Pulmonary artery endothelial cell (primary cell): Measurements from ENCODE around the gene PCSK6. TPM values are rescaled to one million over a fixed set of nuclear protein-coding genes. Genes with fewer than 3 reads are reported as not detected.
"Not testable (repeated sequence)": the region's sequence is repeated elsewhere in the genome, so short reads cannot be mapped to it uniquely, and the experiment has no call there.

Source experiments
- DNase-seq: peaks from one replicate; pipeline ENCODE4 v3.0.0-alpha.2; 2011; ENCODE audit warnings: low read depth, low spot score
- total RNA-seq: library from RNA; depleted of rRNA; stranded (reverse); fragments of >200 nt; gene quantifications from 2 replicates; pipeline ENCODE4 v1.2.3, GENCODE V29; 2014

The PCSK6 gene
- total RNA-seq, 1 donor from 2014 or later, result 0.26 TPM

DNA sequence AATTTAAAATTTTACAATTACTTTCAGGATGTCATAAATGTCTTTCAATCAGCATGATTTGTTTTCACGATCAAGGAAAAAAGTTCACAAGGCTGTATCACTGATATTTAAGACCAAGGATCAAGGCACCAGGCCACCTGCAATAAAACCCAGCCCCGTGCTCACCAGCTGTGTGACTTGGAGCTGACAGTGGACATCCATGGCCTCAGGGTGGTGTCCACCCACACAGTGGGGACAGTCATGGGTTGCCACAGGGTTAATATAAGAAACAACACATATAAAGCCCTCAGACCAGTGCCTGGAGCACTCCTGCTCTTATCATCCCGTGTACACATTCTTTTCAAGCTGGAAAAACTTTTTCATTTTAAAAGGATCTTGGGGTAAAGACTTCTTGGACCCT, 56.5 kb downstream of the PCSK6 start:
- DNase-seq, result no peak

- DNase-seq, result no peak
These were observed 57.8 kb downstream of the PCSK6 start for GRCh38 chr15:101431748-101432147.

- DNase-seq, result no peak
These were observed 58.2 kb downstream of the PCSK6 start for GRCh38 chr15:101431301-101431700.

GRCh38 chr15:101429646-101430045, 59.9 kb downstream of the PCSK6 start:
- no peak for DNase-seq

GRCh38 chr15:101429191-101429590, 60.3 kb downstream of the PCSK6 start:
- no peak for DNase-seq

DNA sequence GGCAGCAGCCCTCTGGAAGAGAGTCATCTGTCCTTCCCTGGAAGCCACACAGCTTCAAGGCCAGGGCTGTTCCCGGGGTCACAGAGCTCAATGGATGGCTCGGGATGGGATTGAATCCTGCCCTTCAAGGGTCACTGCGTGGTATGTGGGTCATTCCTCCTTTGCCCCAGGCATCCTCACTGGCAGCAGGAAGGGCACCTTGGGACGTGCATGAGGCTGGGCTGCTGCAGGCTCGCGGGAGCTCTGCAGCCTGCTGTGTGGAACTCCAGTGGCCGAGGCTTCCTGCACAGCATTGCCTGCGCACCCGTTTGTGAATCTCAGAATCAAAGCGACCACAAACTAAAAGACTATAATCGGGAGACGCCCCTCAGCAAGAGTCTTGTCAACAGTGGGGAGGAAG, 60.7 kb downstream of the PCSK6 start:
- DNase-seq, result no peak

GRCh38 chr15:101427606-101428487, 61.7 kb downstream of the PCSK6 start:
- no peak for DNase-seq

- no peak for DNase-seq
These were observed 62.7 kb downstream of the PCSK6 start for GRCh38 chr15:101426761-101427333.

GRCh38 chr15:101425787-101426365, 63.6 kb downstream of the PCSK6 start:
- DNase-seq, result no peak

DNA sequence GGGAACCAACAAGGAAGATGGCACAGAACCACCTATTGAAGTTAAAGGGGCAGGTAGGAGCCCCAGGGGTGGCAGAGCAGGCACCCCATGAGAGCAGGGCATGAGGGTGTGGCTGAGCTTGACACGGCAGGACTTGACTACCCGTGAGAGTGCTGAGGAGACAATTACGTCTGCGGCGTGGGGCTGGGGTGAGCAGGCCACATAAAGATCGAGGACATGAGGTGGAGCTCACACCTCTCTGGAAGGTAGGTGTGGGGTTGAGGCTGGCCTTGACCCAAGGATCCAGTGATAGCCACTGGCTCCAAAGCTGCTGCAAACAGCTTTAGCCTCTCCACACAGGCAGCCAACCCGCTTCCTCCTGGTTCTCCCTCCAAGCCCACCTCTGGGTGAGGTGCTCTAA, 64.5 kb downstream of the PCSK6 start:
- DNase-seq, result no peak

DNA sequence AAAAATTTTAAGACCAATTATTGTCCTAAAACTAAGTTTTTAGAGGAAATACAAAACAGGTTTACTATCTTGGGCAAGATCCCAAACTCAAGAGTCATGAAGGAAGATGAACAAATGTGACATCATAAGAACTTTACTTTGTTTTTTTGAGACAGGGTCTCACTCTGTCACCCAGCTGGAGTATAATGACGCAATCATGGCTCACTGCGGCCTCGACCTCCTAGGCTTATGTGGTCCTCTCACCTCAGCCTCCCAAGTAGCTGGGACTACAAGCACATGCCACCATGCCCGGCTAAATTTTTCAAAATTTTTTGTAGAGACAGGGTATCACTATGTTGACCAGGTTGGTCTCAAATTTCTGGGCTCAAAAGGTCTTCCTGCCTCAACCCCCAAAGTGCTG, 69.3 kb downstream of the PCSK6 start:
- no peak for DNase-seq

DNA sequence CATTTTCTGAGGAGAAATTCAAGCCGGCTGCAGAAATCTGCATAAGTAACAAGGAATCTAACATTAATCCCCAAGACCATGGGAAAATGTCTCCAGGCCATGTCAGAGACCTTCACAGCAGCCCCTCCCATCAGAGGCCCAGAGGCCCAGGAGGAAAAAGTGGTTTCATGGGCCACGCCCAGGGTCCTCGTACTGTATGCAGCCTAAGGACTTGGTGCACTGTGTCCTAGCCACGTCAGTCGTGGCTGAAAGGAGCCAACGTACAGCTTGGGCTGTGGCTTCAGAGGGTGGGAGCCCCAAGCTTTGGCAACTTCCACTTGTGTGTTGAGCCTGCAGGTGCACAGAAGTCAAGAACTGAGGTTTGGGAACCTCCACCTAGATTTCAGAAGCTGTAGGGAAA, 73.0 kb downstream of the PCSK6 start:
- DNase-seq, result not testable (repeated sequence)

GRCh38 chr15:101413239-101413638, 76.3 kb downstream of the PCSK6 start:
- no peak for DNase-seq

DNA sequence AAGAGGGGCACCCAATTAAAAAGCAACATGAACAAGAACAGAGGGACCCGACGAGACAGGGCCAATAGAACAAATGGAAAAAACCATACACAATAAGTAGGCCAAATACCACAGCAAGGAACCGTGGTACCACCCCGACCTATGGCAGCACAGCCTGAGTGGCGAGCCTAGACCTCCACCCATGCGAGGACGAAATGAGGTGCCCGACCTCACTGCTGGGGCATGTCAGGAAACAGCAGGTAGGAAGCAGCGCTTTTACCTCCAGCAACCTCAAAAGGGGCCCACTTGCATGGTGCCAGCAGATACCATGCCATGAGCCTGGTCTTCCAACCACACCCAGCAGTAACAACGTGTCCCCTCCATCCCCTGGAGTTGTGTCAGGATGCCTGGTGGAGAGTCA, 77.9 kb downstream of the PCSK6 start:
- DNase-seq, result no peak

GRCh38 chr15:101411085-101411484, 78.4 kb downstream of the PCSK6 start:
- no peak for DNase-seq

DNA sequence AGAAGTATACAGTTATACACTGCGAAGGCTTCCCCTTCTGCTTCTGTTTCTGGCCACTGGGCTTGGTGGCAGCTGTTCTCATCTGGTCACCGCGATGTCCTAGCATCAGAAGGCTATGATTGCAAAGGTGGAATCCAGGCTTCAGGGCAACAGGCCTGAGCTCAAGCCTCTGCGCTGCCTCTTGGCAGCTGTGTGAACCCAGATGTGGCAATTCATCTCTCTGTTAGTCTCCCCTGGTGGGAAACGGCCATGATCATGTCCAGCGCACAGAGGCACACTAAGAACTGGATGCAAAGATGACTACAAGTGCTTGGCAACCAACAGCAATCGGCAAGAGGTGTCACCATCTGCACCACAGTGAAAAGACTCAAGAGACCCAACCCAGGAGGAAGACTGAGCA, 78.9 kb downstream of the PCSK6 start:
- DNase-seq, result no peak

GRCh38 chr15:101409621-101410020, 79.9 kb downstream of the PCSK6 start:
- no peak for DNase-seq

DNA sequence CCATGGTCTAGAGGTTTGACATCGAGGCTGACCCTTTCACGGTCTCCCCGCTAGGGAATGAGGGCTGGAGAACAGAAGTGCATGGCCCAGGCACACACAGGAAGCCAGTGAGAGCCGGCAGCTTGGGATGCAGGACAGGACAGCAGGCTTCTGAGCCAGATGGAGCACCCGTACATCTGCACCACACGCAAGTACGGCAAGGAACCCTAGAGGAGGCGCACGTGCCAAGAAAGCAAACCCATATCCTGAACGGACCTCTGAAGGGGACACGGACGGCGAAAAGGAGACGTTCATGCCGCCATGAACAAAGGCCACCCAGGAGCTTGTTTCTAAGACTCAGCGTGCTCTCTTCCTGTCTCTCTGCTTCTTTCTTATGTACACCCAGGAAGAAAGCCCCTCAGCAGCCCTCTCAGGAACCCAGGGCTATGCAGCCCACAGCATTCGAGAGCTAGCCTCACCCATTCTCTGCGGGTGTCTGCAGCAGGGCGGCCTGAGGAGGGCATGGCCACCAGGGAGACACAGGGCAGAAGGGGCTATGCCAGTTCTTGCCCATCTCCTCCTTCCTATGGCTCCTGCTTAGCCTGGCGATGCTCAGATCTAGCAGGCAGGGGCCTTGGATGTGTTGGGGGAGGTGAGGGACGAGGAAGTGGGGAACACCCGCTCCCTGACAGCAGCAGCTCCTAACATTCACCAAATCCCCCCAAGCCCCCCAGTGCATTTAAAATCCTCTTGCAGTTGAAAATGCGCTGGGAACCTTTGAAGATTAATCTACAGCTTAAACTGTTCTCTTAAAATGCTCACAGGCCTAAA, 81.3 kb downstream of the PCSK6 start:
- no peak for DNase-seq

- DNase-seq, result no peak
These were observed 82.1 kb downstream of the PCSK6 start for GRCh38 chr15:101407439-101407838.

DNA sequence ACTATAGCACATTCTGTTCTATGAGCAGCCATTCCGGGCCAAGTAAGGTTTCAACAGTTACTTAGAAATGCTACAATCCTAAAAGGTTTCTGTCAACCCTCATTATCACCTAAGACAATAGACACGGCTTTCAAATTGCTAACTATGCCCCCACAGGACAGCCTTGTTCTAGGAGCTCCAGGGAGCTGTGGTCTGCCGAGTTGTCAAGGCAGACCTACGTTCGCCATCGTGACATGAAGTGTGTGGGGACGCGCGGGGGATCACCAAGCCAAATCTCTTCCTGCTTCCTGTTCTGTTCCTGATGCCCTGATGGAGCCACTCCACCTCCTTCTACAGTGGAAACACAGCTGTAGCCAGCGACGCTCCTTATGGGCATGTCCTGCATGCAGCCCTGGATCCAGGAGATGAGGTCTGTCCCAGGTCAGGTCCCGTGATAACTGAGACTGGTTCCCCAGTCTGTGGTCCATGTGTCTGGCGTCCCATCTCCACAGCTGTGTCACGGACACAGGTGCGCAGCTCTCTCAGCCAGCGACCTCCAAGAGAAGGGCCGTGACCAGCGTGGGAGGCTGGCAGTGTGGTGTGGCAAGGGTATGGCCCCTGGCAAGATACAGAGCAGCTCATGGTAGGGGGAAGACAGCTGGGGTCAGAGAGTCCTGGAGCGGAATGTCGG, 82.8 kb downstream of the PCSK6 start:
- DNase-seq, result no peak

DNA sequence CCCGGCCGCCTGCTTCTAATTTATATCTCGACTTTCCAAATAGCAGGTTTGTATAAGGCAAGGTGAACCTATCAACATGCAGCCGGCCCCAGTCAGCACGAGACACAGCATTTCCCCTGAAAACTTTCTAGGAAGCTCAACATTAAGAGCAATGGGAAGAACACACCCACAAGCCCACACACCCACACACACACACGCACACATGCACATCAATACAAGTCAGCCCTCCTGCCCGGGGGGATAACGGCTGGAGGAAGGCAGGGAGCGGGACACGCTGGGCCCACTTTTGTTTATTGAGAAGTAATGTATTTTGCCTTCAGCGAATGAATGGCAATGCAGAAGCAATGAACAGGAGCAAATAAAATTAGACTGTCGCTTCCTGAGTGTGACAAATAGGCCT, 83.5 kb downstream of the PCSK6 start:
- DNase-seq, result no peak
